Activated CD8-positive, alpha-beta memory T cell treated with anti-CD3 and anti-CD28 coated beads, Interleukin-2, amount 10 ng/mL, durations not matched to agents 7 days and 5 days (primary cell): Measurements from ENCODE around the gene ART3. TPM values are rescaled to one million over a fixed set of nuclear protein-coding genes. Genes with fewer than 3 reads are reported as not detected.

Source experiments
- total RNA-seq, 2 experiments: library from RNA; stranded (reverse); gene quantifications; one replicate each; pipeline ENCODE4 v1.2.3, GENCODE V29; 2021

Gene ART3
- total RNA-seq, 2 experiments from 2014 or later, result not detected

Other genes starting within 250 kb of the ART3 start
- gene PPEF2, start 172.3 kb upstream of the ART3 start, total RNA-seq, result under 1 TPM in 1 of 2 experiments, not detected in 1; 0.29 TPM
- gene NAAA, start 133.7 kb upstream of the ART3 start, total RNA-seq, result 10 to 100 TPM; 29.3 to 40.6 TPM
- gene SDAD1, start 83.8 kb upstream of the ART3 start, total RNA-seq, result 10 to 100 TPM; 45.6 to 48.0 TPM
- gene CXCL9, start 67.2 kb upstream of the ART3 start, total RNA-seq, result under 1 TPM in 1 of 2 experiments, not detected in 1; 0.07 TPM
- under 1 TPM; 0.75 to 0.82 TPM for gene CXCL10, start 51.2 kb upstream of the ART3 start, total RNA-seq
- gene CXCL11, start 38.6 kb upstream of the ART3 start, total RNA-seq, result under 1 TPM; 0.40 to 0.53 TPM
- gene NUP54, start 73.7 kb downstream of the ART3 start, total RNA-seq, result 10 to 100 TPM; 46.8 to 57.5 TPM
- 10 to 100 TPM in 1 of 2 experiments, 1 to 10 TPM in 1; 8.9 to 15.6 TPM for gene SCARB2, start 139.1 kb downstream of the ART3 start, total RNA-seq
- under 1 TPM in 1 of 2 experiments, not detected in 1; 0.18 TPM for gene FAM47E, start 177.0 kb downstream of the ART3 start, total RNA-seq
- 1 to 10 TPM in 1 of 2 experiments, under 1 TPM in 1; 0.52 to 1.2 TPM for gene STBD1, start 232.0 kb downstream of the ART3 start, total RNA-seq